ENCODE data around the gene GABBR2.

GABBR2 gene

DNA sequence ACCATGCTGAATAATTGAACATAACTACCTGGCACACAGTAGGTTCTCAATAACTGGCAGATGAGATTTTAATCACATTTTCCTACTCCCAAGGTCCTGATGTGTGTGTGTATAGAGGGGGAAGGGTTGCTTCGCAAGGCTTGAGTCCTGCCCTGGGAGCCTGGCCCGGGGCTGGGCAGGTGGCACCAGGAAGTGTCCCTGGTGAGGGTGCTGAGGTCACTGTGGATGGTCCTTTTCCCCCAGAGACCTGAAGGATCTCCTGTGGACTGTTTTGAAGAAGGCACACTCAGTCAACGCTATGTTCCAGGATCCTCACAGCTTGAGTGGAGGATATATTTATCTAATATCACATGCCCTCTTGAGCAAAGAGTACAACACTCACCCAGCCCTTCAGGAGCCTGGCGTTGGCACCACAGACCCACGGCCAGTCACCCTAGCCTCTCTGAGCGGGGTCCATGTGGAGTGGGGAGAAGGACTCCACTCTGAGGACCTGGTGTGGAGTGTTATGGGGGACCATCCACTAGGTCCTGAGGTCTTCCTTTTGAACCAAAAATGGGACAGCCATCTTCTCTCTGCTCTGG, 177.8 kb downstream of the GABBR2 start:
- H3K36me3 Mint-ChIP-seq: no peaks in the 10 kb centered on the region
- H3K9me3 Mint-ChIP-seq: peaks cover 4% of the 10 kb centered on the region
- no peak overlapping the region for H3K27ac Mint-ChIP-seq
- H3K4me3 Mint-ChIP-seq: no peak overlapping the region
- H3K4me1 Mint-ChIP-seq: no peaks in the 10 kb centered on the region
- ATAC-seq: no peak
- peaks cover 22% of the 10 kb centered on the region for H3K27me3 Mint-ChIP-seq

DNA sequence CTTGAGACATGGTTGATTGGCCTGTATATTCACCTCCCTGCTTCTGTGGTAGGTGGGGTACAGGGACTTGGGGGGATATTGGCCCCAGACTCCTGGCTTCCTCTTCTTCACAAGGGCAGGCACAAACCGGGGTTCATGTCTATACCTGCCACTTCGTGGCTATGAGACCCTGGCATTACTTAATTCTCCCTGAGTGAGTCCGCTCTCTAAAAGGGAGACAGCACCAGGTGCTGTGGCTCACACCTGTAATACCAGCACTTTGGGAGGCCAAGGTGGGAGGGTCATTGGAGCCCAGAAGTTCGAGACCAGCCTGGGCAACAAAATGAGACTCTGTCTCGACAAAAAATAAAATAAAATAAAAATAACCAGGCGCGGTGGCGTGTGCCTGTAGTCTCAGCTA, 178.5 kb downstream of the GABBR2 start:
- Mint-ChIP-seq H3K36me3 (no peaks in the 10 kb centered on the region), H3K27ac (no peak overlapping the region), H3K4me1 (no peaks in the 10 kb centered on the region), H3K9me3 (peaks cover 4% of the 10 kb centered on the region), H3K4me3 (no peak overlapping the region), H3K27me3 (peaks cover 25% of the 10 kb centered on the region)
- ATAC-seq: no peak

DNA sequence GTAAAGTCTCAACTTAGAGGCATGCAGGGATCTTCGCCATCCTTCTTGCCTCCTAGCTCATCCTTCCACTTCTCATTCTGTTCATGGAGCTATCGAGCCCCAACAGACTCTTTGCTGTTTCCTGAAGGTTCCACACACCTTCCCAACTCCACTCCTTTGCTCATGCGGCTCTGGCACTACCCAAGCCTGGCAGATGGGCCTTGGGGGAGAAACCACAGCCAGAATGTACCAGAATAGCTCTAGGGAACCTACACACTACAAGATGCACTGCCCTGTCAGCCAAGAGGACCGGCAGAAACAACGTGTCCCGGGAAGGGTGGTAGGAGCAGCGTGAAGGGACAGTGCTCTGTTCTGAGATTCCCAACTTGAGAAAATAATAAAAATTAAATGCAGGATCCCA, 178.9 kb downstream of the GABBR2 start:
- ATAC-seq: no peak
- H3K36me3 Mint-ChIP-seq: no peaks in the 10 kb centered on the region
- H3K4me1 Mint-ChIP-seq: no peaks in the 10 kb centered on the region
- no peak overlapping the region for H3K4me3 Mint-ChIP-seq
- peaks cover 4% of the 10 kb centered on the region for H3K9me3 Mint-ChIP-seq
- no peak overlapping the region for H3K27ac Mint-ChIP-seq
- peaks cover 26% of the 10 kb centered on the region for H3K27me3 Mint-ChIP-seq

DNA sequence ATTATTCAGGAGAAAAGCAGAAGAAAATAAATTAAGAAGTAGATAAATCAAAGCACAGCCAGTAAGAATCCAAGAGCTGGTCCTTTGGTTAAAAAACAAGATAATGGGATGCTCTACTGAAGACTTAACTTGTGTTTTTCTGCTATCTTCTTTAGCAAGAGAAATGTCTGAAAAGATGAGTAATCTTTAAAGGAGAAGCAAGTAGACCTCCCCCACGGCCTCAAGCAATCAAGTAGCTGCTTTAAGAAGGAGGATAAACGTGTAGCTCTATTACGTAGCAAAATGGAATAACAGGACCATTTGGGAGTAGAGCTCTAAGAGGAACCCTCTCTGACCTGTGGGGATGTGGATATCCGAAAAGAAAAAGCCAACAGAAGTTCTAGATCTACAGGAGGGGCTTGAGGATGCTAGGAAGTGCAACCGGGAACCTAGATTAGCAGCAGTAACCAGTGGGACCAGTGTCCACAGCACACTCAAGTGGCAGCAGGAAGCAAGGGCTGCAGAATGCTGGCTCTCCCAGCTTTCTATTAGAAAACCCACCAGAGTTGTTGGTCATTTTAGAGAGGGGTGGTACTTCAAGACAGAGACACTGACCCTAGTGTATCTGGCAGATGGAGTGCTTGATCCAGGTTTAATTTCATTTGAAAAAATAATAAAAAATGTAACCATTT, 185.4 kb downstream of the GABBR2 start:
- Mint-ChIP-seq H3K4me3 (no peak overlapping the region), H3K9me3 (peaks cover 7% of the 10 kb centered on the region), H3K27ac (no peak overlapping the region), H3K27me3 (peaks cover 78% of the 10 kb centered on the region), H3K4me1 (no peaks in the 10 kb centered on the region), H3K36me3 (no peaks in the 10 kb centered on the region)
- no peak for ATAC-seq

DNA sequence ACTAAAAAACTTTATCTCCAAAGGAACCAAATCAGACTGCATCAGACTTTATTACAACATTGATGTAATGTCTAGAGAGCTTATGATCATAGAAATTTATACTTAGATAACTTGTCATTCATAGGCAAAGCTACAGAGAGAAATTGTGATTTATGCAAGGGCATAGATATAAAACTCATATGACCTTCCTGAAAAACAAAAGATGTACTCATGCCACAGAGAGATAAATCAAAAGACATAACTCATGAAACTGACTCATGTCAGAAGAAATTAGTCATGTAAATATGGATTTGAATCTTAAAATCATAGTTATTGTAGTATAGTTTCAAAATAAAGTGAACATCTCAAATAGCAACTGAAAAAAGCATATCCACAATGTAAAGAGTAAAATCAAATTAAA, 186.2 kb downstream of the GABBR2 start:
- no peak for ATAC-seq
- H3K27ac Mint-ChIP-seq: no peak overlapping the region
- no peaks in the 10 kb centered on the region for H3K36me3 Mint-ChIP-seq
- H3K4me1 Mint-ChIP-seq: no peaks in the 10 kb centered on the region
- peaks cover 77% of the 10 kb centered on the region for H3K27me3 Mint-ChIP-seq
- H3K4me3 Mint-ChIP-seq: no peak overlapping the region
- peaks cover 7% of the 10 kb centered on the region for H3K9me3 Mint-ChIP-seq

DNA sequence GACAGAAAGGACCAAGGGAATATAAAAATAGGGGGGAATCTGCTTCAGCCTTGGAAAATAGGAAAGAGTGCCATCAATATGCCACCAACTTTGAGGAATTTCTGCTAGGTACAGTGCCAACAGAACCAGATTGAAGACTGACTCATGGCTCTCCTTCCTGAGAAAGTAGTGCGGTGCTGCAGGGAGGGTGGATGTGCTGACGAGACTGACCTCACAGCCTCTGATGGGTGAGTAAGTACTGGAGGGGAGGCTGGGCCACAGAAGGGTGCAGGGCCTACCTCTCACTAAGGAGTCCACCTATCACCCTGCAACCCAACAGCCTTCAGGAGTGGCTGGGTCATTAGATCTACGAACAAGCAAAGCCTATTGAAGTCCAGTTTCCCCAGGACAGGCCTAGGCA, 187.6 kb downstream of the GABBR2 start:
- no peaks in the 10 kb centered on the region for H3K36me3 Mint-ChIP-seq
- H3K27ac Mint-ChIP-seq: no peak overlapping the region
- ATAC-seq: no peak
- no peaks in the 10 kb centered on the region for H3K4me1 Mint-ChIP-seq
- H3K9me3 Mint-ChIP-seq: peaks cover 5% of the 10 kb centered on the region
- H3K4me3 Mint-ChIP-seq: no peak overlapping the region
- peaks cover 73% of the 10 kb centered on the region for H3K27me3 Mint-ChIP-seq

DNA sequence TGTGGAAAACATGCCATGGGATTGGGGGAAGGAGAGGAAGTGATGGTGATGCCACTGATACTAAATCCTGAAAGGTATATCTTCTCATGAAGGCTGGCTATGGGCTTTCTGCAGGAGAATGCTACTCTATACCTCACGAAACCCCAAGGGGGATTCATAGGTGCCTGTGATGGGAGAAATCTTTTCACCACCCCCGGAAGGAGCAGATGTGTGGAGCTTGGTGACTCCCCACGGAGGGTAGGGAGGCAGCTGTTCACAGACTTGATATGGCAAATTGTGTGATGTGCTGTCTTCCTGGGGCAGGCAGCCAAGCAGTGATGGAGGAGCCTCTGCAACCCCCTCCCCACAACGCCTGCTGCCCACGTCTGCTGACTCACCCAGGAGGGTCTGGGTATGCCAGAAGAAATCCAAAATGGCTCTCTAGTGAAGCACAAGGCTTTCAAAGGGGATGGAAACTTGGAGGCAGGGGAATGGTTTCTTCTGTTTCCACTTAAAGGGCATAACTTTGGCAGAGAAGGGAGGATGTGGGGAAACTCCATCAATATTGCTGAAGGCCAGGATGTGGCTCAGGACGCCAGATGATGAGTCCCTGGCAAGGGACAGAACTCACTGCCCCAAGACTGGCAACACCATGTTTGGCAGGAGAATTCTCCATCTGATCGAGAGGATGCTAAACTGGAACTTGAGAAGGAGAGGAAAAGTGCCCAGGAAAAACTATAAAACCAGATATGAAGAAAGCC, 188.3 kb downstream of the GABBR2 start:
- Mint-ChIP-seq H3K27me3 (peaks cover 69% of the 10 kb centered on the region), H3K36me3 (no peaks in the 10 kb centered on the region), H3K4me1 (no peaks in the 10 kb centered on the region), H3K9me3 (peaks cover 3% of the 10 kb centered on the region), H3K27ac (no peak overlapping the region), H3K4me3 (no peak overlapping the region)
- no peak for ATAC-seq

DNA sequence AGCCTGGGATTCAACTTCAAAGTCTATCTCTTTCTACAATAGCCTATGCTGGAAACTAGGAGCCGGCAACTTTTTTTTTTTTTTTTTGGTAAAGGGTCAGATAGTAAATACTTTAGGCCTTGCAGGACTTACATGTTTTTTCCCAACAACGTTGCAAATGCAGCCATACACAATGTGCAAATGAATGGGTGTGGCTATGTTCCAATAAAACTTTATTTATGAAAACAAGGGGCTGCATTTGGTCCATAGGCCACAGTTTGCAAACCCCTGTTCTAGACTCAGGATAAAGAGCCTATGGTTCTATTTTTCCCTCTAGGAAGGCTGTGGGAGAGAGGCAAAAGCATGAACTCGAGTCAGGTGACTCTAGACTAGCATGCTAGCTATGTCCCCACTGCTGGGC, 189.1 kb downstream of the GABBR2 start:
- H3K4me3 Mint-ChIP-seq: no peak overlapping the region
- no peaks in the 10 kb centered on the region for H3K4me1 Mint-ChIP-seq
- peaks cover 65% of the 10 kb centered on the region for H3K27me3 Mint-ChIP-seq

DNA sequence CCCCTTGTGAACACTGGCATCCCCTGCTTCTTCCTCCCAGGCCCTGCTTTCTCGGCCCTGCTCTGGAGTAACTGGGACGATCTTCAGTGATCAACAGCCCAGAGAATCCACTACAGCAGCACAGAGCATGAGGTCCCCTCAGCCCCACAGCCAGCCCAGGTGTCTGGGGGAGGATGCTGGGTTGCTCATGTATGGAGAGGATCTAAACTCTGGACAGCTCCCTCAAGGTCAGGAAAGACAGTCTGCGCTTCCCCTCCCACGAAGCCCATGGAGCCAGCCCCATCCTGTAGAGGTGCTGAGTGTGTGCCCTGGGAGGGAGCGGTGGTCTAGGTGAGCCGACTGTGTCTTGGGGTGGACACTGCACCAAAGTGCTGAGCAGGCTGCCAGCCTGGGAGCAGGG, 190.2 kb downstream of the GABBR2 start:
- H3K27me3 Mint-ChIP-seq: peaks cover 59% of the 10 kb centered on the region

More for the DNA sequence above, 189.1 kb downstream of the GABBR2 start:
- ATAC-seq: no peak
- Mint-ChIP-seq H3K9me3 (peaks cover 3% of the 10 kb centered on the region), H3K36me3 (no peaks in the 10 kb centered on the region), H3K27ac (no peak overlapping the region)

DNA sequence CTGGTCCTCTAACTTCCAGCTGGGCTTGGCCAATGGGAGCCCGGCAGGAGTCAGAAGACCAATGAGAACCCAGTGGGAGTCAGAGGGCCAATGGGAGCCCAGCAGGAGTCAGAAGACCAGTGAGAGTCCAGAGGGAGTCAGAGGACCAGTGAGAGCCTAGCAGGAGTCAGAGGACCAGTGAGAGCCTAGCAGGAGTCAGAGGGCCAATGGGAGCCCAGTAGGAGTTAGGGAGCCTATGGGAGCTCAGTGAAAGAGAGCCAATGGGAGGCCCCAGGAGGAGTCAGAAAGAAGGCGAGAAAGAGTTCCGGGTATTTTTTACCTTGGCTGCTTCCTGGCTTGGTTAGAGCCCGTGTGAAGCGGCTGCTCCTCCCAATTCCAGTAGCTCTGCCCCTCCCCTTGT, 191.0 kb downstream of the GABBR2 start:
- no peaks in the 10 kb centered on the region for H3K4me1 Mint-ChIP-seq
- no peak for ATAC-seq
- H3K27me3 Mint-ChIP-seq: peaks cover 51% of the 10 kb centered on the region
- no peaks in the 10 kb centered on the region for H3K9me3 Mint-ChIP-seq
- H3K36me3 Mint-ChIP-seq: no peaks in the 10 kb centered on the region
- H3K4me3 Mint-ChIP-seq: no peak overlapping the region
- no peak overlapping the region for H3K27ac Mint-ChIP-seq

More for the DNA sequence above, 190.2 kb downstream of the GABBR2 start:
- no peaks in the 10 kb centered on the region for H3K9me3 Mint-ChIP-seq
- H3K4me3 Mint-ChIP-seq: no peak overlapping the region
- no peaks in the 10 kb centered on the region for H3K36me3 Mint-ChIP-seq
- H3K27ac Mint-ChIP-seq: no peak overlapping the region
- no peak for ATAC-seq
- H3K4me1 Mint-ChIP-seq: no peaks in the 10 kb centered on the region

DNA sequence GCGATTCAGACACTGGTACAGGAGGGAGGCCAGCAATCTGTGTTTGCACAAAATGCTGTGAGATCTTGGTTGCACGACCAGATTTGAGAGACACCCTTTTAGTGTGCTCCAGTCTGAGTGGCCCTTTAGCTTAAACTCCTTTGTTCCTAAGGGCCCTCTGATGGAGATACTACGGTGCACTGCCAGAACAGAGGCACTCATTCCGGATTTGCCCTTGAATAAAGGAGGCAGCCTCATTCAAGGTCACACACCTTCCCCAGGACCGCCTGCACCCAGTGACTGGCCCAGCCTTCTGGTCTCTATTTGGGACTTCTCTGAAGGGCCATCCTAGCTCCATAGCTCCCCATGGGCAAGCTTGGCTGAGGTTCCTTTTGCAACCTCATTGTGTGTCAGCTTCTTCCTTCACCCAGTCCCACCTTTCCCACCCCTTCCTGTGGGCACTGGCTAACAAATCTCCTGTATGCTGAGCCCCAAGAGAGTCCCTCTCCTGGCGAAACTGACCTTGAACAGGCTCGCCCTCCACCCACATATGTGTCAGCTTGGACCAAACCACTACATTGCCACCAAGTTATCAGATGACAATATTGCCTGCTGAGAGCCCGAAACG, 191.7 kb downstream of the GABBR2 start:
- Mint-ChIP-seq H3K27ac (no peak overlapping the region), H3K4me1 (no peaks in the 10 kb centered on the region), H3K4me3 (no peak overlapping the region), H3K27me3 (peaks cover 44% of the 10 kb centered on the region), H3K36me3 (no peaks in the 10 kb centered on the region), H3K9me3 (no peaks in the 10 kb centered on the region)
- no peak for ATAC-seq

DNA sequence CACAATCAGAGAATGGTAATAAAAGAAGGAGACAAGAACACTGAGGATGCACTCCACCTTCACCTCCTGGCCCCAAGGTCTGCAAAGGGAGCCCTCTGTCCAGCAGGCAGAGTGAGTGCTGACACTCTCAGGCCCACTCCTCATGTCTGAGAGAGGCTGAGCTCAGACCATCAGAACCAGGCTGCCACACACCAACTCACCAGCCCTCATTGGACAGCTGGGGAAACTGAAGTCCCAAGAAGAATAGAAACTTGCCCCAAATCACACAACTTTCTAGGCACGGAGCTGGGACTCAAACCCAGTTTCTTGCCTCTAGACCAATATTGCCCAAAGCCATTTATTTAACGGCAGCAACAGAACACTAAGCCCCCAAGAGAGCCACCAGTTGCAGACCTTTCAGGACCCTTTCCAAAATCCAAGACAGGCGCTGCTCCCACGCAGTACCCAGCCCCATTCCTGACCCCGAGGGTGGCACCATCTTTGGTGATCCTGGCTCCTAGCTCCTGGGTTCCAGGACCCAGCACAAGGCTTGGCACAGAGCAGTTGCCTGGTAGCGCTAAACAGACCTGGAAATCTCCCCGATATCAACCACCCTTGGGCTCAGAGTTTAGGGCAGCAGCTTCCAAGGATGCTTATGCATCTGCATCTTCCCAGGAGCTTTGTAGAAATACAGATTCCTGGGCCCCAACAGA, 192.4 kb downstream of the GABBR2 start:
- Mint-ChIP-seq H3K9me3 (no peaks in the 10 kb centered on the region), H3K27ac (no peak overlapping the region), H3K36me3 (no peaks in the 10 kb centered on the region), H3K27me3 (peaks cover 37% of the 10 kb centered on the region), H3K4me3 (no peak overlapping the region), H3K4me1 (no peaks in the 10 kb centered on the region)
- no peak for ATAC-seq

DNA sequence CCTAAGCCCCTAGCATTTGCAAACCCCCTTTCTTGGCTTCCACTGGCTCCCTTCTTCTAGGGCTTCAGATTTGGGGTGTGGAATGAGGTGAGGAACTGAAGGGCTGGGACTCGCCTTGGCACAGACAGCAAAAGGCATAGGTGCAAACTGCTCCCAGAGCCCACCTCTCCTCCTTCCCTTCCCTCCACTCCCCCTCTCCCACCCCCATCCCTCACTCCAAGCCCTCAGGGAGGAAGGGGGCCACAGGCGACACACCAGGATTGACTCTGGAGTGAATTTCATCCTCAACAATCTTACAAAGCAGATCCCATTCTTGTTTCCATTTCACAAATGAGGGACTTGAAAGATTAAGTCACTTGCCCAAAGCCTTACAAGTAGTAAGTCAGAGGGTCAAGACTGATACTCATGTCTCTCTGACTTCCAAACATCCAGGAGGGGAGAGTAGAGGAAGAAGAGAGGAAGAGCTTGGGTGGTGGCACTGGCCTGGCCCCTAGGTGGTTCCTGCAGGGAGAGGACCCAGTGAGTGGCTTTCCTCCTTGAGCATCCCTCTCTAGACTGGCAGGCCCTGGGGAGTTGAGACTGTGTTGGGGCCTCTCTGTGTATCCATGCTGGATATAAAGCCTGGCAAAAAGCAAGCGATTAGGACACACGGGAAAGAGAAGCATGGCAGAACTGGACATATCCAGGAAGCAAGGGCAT, 193.1 kb downstream of the GABBR2 start:
- H3K36me3 Mint-ChIP-seq: no peaks in the 10 kb centered on the region
- H3K27me3 Mint-ChIP-seq: peaks cover 30% of the 10 kb centered on the region
- ATAC-seq: no peak
- H3K9me3 Mint-ChIP-seq: no peaks in the 10 kb centered on the region
- H3K4me3 Mint-ChIP-seq: no peak overlapping the region
- H3K4me1 Mint-ChIP-seq: no peaks in the 10 kb centered on the region
- no peak overlapping the region for H3K27ac Mint-ChIP-seq

DNA sequence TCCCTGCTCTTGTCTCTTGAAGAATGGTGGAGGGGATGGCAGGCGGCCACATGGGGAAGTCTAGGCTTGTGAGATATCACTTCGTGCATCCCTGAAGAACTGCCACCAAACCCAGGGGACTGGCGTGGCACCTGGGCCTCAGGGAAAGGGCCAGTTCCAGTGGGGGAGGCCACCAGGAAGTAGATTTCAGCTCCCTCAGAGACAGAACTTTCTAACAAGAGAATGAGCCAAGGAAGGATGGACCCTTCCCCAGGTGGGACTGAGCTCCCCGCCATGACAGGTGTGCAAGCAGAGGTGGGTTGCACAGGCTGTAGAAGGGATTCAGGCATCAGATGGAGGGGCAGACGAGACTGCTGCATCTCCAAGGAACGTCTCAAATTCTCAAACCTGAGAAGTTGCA, 193.9 kb downstream of the GABBR2 start:
- peaks cover 24% of the 10 kb centered on the region for H3K27me3 Mint-ChIP-seq
- no peak for ATAC-seq

More for the DNA sequence above, 193.9 kb downstream of the GABBR2 start:
- H3K9me3 Mint-ChIP-seq: no peaks in the 10 kb centered on the region
- no peak overlapping the region for H3K27ac Mint-ChIP-seq
- H3K4me3 Mint-ChIP-seq: no peak overlapping the region
- no peaks in the 10 kb centered on the region for H3K36me3 Mint-ChIP-seq
- H3K4me1 Mint-ChIP-seq: no peaks in the 10 kb centered on the region

Data from stimulated activated memory B cell treated with anti-CD40 and anti-IgM and Interleukin-4, amounts not matched to agents 10 μg/mL and 1 μg/mL and 100 μg/mL, for 72 hours (primary cell).